ENCODE results near the gene EVC2. TPM values are rescaled to one million over a fixed set of nuclear protein-coding genes. Genes with fewer than 3 reads are reported as not detected.

EVC2 gene
- total RNA-seq, 1 donor from 2014 or later: 7.4 TPM

DNA sequence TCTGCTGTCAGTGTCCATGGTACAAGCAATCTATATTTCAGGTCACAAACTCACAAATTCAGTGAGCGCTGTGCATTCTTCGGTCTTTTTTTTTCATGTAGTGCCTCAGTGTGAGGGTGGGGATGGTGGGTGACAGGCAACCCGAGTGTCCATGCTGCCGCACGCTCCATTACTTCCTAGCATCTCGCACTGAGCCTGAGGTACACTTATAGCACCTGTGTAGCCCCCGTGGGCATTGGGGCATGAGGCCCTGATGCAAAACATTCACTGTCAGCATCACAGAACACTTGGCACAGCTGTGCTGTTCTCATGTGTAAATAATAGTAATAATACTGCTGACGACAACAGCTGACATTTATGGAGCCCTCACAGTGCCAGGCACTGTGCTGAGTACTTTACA lies 31.6 kb downstream of the EVC2 start:
- Mint-ChIP-seq H3K4me3 (ENCODE audit: unreplicated experiment) (no peak overlapping the region), H3K9me3 (ENCODE audit: unreplicated experiment) (no peaks in the 10 kb centered on the region), H3K27me3 (ENCODE audit: unreplicated experiment) (peaks cover 3% of the 10 kb centered on the region), H3K4me1 (ENCODE audit: unreplicated experiment) (peaks cover 8% of the 10 kb centered on the region), H3K36me3 (ENCODE audit: low read depth, unreplicated experiment) (peaks cover 6% of the 10 kb centered on the region), H3K27ac (ENCODE audit: unreplicated experiment) (no peak overlapping the region)
- no peak for DNase-seq (ENCODE audit: low spot score)
- TF ChIP-seq, protein P1, sequence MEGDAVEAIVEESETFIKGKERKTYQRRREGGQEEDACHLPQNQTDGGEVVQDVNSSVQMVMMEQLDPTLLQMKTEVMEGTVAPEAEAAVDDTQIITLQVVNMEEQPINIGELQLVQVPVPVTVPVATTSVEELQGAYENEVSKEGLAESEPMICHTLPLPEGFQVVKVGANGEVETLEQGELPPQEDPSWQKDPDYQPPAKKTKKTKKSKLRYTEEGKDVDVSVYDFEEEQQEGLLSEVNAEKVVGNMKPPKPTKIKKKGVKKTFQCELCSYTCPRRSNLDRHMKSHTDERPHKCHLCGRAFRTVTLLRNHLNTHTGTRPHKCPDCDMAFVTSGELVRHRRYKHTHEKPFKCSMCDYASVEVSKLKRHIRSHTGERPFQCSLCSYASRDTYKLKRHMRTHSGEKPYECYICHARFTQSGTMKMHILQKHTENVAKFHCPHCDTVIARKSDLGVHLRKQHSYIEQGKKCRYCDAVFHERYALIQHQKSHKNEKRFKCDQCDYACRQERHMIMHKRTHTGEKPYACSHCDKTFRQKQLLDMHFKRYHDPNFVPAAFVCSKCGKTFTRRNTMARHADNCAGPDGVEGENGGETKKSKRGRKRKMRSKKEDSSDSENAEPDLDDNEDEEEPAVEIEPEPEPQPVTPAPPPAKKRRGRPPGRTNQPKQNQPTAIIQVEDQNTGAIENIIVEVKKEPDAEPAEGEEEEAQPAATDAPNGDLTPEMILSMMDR (IDR thresholded peaks at IDR 0.05; ENCODE audit: unreplicated experiment): no peak

DNA sequence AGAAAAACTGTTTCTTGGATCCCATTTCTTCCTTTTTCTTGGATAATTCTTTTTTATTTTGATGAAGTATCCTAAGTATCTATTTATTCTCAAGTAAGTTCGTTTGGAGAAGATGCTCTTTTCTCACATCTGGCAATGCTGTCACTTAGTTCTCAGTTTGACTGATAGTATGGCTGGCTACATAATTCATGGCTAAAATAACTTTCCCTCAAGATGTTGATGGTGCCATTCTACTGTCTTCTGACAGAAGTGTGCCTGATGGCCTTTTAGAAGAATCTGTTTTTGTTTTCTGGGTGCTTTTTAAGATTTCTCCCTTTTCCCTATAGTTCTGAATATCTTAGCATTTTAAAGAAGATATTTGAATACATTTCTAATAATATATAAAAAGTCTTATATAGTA lies 41.6 kb downstream of the EVC2 start:
- Mint-ChIP-seq H3K36me3 (ENCODE audit: low read depth, unreplicated experiment) (peaks cover 16% of the 10 kb centered on the region), H3K9me3 (ENCODE audit: unreplicated experiment) (no peaks in the 10 kb centered on the region), H3K27ac (ENCODE audit: unreplicated experiment) (no peak overlapping the region), H3K4me3 (ENCODE audit: unreplicated experiment) (no peak overlapping the region), H3K4me1 (ENCODE audit: unreplicated experiment) (no peaks in the 10 kb centered on the region), H3K27me3 (ENCODE audit: unreplicated experiment) (peaks cover 2% of the 10 kb centered on the region)
- TF ChIP-seq, protein P1 (IDR thresholded peaks at IDR 0.05; ENCODE audit: unreplicated experiment): no peak
- DNase-seq (ENCODE audit: low spot score): no peak

DNA sequence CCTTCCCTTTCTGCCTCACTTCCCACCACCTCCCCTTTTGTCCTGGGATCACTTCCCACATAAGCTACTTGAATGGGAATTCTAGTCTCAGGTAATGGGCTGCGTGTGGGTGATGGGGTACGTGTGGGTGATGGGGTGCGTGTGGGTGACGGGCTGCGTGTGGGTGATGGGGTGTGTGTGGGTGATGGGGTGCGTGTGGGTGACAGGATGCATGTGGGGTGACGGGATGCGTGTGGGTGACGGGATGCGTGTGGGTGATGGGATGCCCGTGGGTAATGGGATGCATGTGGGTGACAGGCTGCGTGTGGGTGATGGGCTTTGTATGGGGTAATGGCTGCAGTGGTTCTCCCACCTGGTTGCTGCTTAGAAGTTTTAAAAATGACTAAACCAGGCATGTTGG lies 43.6 kb downstream of the EVC2 start:
- Mint-ChIP-seq H3K27ac (ENCODE audit: unreplicated experiment) (no peak overlapping the region), H3K27me3 (ENCODE audit: unreplicated experiment) (peaks cover 2% of the 10 kb centered on the region), H3K4me1 (ENCODE audit: unreplicated experiment) (no peaks in the 10 kb centered on the region), H3K4me3 (ENCODE audit: unreplicated experiment) (no peak overlapping the region), H3K36me3 (ENCODE audit: low read depth, unreplicated experiment) (peaks cover 27% of the 10 kb centered on the region), H3K9me3 (ENCODE audit: unreplicated experiment) (no peaks in the 10 kb centered on the region)
- TF ChIP-seq, protein P1 (IDR thresholded peaks at IDR 0.05; ENCODE audit: unreplicated experiment): no peak
- DNase-seq (ENCODE audit: low spot score): no peak

GRCh38 chr4:5662555-5662954 lies 45.8 kb downstream of the EVC2 start:
- no peaks in the 10 kb centered on the region for H3K4me1 Mint-ChIP-seq (ENCODE audit: unreplicated experiment)
- no peak overlapping the region for H3K4me3 Mint-ChIP-seq (ENCODE audit: unreplicated experiment)
- DNase-seq (ENCODE audit: low spot score): no peak
- no peaks in the 10 kb centered on the region for H3K9me3 Mint-ChIP-seq (ENCODE audit: unreplicated experiment)
- H3K27me3 Mint-ChIP-seq (ENCODE audit: unreplicated experiment): peaks cover 1% of the 10 kb centered on the region
- TF ChIP-seq, protein P1 (IDR thresholded peaks at IDR 0.05; ENCODE audit: unreplicated experiment): no peak
- no peak overlapping the region for H3K27ac Mint-ChIP-seq (ENCODE audit: unreplicated experiment)
- peaks cover 19% of the 10 kb centered on the region for H3K36me3 Mint-ChIP-seq (ENCODE audit: low read depth, unreplicated experiment)

- H3K36me3 Mint-ChIP-seq (ENCODE audit: low read depth, unreplicated experiment): peaks cover 28% of the 10 kb centered on the region
- H3K27me3 Mint-ChIP-seq (ENCODE audit: unreplicated experiment): peaks cover 1% of the 10 kb centered on the region
- DNase-seq (ENCODE audit: low spot score): no peak
- no peak overlapping the region for H3K27ac Mint-ChIP-seq (ENCODE audit: unreplicated experiment)
- no peaks in the 10 kb centered on the region for H3K4me1 Mint-ChIP-seq (ENCODE audit: unreplicated experiment)
- no peaks in the 10 kb centered on the region for H3K9me3 Mint-ChIP-seq (ENCODE audit: unreplicated experiment)
- TF ChIP-seq, protein P1 (IDR thresholded peaks at IDR 0.05; ENCODE audit: unreplicated experiment): no peak
- H3K4me3 Mint-ChIP-seq (ENCODE audit: unreplicated experiment): no peak overlapping the region
Measured at GRCh38 chr4:5661237-5661636, 47.1 kb downstream of the EVC2 start.

Measured in endothelial cell (in vitro differentiated cells).